NCI-H2029 (cell line): Measurements from ENCODE around the gene DNAH8.
"Not testable (repeated sequence)": the region's sequence is repeated elsewhere in the genome, so short reads cannot be mapped to it uniquely, and the experiment has no call there.

Experiments
- DNase-seq: peaks from one replicate; lab custom pipeline; 2025; lab: John Stamatoyannopoulos, UW

The DNAH8 gene

GRCh38 chr6:38907264-38907663 lies 192.2 kb downstream of the DNAH8 start:
- no peak for DNase-seq

DNA sequence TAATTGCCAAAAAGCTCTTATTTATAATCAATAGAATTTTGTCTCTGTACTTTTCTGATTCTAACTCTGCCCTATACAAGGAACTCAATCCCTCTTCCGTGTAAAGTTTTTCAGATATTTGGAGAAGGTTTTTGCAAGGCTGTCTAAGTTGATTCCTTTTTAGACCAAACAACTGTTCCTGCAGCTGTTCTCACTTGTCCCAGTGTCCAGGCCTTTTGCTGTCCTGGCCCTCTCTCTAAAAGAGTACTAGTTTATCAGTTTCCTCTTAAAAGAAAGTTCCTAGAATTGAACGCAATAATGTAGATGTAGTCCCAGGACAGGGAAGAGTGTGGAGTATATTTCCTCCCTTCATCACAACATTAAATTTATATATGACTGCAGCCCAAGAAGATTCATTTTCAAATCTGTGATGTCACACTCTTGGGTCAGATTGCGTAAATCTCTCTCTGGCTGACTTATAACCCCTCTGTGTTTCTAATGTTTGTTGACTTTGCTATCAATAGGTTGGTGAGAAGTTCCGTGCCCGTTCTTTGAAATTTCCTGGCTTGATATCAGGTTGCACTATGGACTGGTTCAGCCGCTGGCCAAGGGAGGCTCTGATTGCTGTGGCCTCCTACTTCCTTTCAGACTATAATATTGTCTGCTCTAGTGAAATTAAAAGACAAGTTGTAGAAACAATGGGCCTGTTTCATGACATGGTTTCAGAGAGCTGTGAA lies 194.1 kb downstream of the DNAH8 start:
- no peak for DNase-seq

GRCh38 chr6:38910207-38910606 lies 195.1 kb downstream of the DNAH8 start:
- DNase-seq: no peak

DNA sequence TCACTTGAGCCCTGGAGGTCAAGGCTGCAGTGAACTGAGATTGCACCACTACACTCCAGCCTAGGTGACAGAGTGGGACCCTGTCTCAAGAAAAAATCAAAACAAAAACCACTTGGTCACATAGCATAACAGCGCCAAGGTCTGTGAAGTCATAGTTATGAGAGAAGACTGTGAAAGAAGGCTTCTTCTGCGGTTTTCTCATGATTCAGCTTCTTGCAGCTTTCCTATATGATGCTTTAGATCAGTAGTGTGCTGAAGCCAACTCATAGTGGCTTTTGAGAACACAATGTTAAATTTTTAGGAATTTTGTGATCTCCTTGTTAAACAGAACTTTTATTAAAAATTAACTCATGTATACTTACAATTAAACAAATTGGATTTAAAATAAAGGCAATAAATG lies 197.3 kb downstream of the DNAH8 start:
- no peak for DNase-seq

DNA sequence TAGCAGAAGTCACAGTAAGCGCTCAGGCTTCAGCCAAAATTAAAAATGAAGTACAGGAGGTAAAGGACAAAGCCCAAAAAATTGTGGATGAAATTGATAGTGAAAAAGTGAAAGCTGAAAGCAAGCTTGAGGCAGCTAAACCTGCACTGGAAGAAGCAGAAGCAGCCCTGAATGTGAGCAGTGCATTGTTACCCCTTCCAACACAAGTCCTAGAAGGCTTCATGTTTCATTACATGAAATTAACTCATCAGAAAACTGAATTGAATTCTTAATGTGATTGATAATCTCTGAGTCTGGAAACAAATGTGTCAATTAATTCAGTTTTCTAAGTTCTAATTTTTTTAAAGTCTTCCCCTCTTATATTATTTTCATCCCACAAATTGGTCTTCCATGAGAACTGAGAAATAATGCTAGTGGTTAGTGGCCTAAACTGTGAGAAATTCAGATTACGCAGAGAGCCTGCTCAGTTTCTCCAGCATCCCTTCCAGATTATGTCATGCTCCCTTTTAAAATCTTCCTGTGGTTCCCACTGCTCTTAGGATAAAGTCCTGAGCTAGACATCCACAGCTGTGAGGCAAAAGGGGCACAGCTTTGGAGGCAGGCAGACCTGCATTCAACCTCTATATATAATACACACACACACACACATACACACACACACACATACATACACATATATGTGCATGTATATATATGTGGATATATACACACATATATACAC lies 200.3 kb downstream of the DNAH8 start:
- no peak for DNase-seq

DNA sequence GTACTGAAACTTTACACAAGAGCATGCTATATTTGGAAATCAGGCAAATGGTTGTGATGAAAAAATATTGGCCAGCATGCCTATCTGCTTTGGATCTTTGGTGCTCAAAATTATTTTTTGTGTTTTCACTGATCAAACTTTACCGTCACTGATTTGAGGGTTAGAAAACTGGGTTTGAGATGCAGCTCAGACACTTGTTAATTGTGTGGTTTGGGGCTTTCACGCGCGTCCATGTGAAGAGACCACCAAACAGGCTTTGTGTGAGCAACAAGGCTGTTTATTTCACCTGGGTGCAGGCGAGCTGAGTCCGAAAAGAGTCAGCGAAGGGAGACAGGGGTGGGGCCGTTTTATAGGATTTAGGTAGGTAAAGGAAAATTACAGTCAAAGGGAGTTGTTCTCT lies 206.4 kb downstream of the DNAH8 start:
- not testable (repeated sequence) for DNase-seq

- DNase-seq: no peak
Observed at GRCh38 chr6:38924791-38925509, 209.8 kb downstream of the DNAH8 start.

GRCh38 chr6:38929560-38929959 lies 214.4 kb downstream of the DNAH8 start:
- DNase-seq: no peak

GRCh38 chr6:38933426-38933825 lies 218.3 kb downstream of the DNAH8 start:
- DNase-seq: no peak

GRCh38 chr6:38935051-38935450 lies 219.9 kb downstream of the DNAH8 start:
- no peak for DNase-seq

DNA sequence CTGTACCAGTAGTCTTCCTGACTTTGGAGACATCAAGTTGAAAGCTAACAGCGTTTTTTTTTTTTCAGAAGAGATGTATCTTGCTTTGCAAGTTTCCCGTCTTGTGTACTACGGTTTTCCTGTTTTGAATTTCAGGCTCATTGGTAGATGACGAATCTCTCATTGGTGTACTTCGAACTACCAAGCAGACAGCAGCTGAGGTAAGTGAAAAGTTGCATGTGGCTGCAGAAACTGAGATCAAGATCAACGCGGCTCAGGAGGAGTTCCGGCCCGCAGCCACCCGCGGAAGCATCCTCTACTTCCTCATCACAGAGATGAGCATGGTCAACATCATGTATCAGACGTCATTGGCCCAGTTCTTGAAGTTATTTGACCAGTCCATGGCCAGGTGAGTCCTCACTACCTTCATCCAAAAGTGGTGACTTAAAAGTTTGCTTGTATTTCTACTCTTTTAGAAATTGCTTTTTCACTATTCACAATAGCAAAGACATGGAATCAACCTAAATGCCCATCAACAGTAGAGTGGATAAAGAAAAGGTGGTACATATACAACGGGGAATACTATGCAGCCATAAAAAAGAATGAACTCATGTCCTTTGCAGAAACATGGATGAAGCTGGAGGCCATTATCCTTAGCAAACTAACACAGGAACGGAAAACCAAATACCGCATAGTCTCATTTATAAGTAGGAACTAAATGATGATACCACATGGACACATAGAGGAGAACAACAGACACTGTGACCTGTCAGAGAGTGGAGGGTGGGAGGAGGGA lies 222.9 kb downstream of the DNAH8 start:
- DNase-seq: no peak

GRCh38 chr6:38938741-38939140 lies 223.6 kb downstream of the DNAH8 start:
- no peak for DNase-seq

GRCh38 chr6:38942442-38942841 lies 227.3 kb downstream of the DNAH8 start:
- no peak for DNase-seq

DNA sequence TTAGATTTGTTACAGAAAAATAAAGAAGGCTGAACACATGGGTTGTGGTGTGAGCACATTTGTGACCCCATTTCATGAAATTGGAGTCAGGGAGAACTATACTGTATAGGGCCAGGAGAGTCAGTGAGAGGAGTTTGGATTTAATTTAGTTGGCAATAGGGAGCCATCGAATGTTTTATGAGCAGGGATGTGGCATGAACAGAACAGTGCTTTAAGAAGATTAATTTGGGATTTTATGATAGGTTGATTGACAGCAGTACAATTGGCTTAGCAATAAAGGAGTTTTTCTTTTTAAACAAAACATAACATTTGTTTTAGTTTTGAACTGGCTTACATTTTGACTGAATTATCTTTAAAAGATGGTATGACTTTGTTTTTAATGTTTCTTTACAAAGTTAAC lies 227.9 kb downstream of the DNAH8 start:
- no peak for DNase-seq

DNA sequence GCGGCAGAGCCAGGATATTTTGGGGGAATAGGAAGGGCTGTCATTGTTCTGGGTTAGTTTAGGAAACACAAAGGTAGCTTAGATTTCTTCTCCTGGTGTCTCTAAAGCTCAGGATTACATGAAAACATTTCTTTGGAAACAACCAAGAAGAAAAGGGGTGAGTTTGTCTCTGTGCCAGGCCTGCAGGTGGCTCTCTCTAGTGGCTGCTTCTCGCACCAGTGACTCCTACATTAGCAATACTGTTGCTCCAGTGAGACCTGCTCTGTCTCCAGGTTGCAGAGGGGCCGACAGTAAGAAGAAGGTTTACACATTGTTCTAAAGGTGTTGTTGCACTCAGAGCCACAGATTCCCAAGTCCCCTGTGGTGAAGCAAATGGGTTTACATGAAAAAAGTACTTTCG lies 228.9 kb downstream of the DNAH8 start:
- DNase-seq: peak; percentile 10

- no peak for DNase-seq
Observed at GRCh38 chr6:38944655-38945279, 229.7 kb downstream of the DNAH8 start.

- no peak for DNase-seq
Observed at GRCh38 chr6:38955861-38956260, 240.8 kb downstream of the DNAH8 start.

GRCh38 chr6:38957426-38957825 lies 242.3 kb downstream of the DNAH8 start:
- DNase-seq: no peak

- no peak for DNase-seq
Observed at GRCh38 chr6:38959138-38959537, 244.0 kb downstream of the DNAH8 start.

GRCh38 chr6:38968702-38969149 lies 253.6 kb downstream of the DNAH8 start:
- DNase-seq: no peak

- DNase-seq: peak; percentile 25
Observed at GRCh38 chr6:38973178-38974057, 258.3 kb downstream of the DNAH8 start.
